GM18511 (cell line): ENCODE results near the gene NDUFS1.
"Not testable (repeated sequence)": the region's sequence is repeated elsewhere in the genome, so short reads cannot be mapped to it uniquely, and the experiment has no call there.

Experiments used
- ATAC-seq: cut with Tn5 transposase; IDR thresholded peaks from one replicate; pipeline ENCODE4 v1.9.1; 2021; ENCODE audit warnings: mild to moderate bottlenecking, moderate library complexity; ENCODE audit not compliant: unreplicated experiment

Gene NDUFS1

DNA sequence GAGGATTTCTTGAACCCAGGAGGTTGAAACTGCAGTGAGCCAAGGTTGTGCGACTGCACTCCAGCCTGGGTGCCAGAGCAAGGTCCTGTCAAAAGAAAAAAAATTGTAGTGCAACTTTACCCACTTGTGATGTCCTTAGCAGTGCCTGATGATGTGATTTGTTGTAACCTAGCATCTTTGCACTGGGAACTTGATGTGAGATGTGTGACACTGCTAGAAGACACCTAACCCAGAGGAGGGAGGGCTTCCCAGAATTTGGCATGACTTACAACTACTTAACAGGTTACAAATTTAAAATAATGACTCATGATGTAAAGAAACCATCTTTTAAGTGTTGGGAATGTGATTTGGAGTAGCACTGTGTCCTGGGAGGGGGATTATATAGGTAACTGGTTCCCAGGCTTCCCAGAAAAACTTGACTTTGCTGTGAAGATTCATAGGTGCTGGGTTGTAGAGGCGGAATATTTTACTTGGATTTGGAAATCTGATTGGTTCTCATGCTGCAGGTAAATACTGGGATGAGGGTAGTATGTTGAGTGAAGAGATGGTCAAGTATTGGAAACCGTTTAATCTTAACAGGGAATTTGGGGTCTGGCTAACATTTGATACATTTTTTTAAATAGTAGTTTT, 4.1 kb upstream of the NDUFS1 start:
- ATAC-seq: no peak

DNA sequence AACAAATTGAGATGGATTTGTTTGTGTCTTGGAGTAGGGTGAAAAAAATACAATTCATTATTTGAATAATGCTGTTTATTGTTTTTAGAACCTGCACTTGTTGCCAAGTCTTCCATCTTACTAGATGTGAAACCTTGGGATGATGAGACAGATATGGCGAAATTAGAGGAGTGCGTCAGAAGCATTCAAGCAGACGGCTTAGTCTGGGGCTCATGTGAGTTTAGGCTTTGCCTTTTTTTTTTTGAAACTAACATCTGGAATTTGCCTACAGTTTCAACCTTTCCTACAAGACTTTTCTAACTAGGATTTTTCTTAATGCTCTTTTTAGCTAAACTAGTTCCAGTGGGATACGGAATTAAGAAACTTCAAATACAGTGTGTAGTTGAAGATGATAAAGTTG, 3.2 kb upstream of the NDUFS1 start:
- ATAC-seq: not testable (repeated sequence)

DNA sequence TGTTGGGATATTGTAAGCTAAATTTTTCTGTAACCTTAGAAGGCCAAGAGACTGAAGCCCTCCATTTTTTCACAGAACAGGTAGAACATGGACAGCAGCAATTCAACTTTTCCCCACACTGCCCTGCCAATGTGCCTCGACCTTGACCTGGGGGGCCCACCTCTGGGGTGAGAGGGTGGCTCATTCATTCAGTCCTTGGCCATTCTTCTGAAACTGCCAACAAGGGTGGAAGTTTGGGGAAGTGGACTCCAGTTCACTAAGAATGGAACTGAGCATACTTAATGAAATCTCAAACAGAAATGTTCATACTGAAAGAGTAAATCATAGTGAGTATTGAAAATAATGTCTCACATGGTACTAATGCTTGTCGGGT, 1.5 kb upstream of the NDUFS1 start:
- ATAC-seq: no peak

DNA sequence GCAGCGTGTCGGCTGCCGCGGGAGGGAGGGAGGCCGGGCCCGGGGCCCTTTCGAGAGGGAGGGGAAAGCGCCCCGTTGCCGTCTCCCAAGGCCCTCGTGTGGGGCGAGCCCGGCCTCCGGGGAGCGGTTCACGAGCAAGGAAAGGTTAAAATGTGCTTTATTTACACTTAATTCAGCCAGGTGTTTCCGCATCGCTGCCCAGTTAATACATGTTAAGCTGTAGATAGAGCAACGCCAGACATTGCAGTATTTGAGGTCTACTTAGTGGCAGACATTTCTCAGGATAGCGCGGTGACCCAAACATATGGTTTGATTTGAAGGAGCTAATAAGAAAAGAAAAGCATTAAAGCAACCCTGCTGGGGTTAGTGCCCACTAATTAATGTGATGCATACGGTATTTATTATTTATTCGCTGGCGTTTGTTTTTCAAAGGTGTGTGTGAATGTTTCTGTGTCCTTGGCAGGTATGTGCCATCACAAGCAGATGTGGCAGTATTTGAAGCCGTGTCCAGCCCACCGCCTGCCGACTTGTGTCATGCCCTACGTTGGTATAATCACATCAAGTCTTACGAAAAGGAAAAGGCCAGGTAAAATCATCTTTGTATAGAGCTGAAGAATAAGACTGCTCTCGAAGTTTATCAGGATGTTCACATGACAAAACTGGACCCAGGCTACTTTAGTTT, 1.0 kb upstream of the NDUFS1 start:
- ATAC-seq: peak; percentile 60

DNA sequence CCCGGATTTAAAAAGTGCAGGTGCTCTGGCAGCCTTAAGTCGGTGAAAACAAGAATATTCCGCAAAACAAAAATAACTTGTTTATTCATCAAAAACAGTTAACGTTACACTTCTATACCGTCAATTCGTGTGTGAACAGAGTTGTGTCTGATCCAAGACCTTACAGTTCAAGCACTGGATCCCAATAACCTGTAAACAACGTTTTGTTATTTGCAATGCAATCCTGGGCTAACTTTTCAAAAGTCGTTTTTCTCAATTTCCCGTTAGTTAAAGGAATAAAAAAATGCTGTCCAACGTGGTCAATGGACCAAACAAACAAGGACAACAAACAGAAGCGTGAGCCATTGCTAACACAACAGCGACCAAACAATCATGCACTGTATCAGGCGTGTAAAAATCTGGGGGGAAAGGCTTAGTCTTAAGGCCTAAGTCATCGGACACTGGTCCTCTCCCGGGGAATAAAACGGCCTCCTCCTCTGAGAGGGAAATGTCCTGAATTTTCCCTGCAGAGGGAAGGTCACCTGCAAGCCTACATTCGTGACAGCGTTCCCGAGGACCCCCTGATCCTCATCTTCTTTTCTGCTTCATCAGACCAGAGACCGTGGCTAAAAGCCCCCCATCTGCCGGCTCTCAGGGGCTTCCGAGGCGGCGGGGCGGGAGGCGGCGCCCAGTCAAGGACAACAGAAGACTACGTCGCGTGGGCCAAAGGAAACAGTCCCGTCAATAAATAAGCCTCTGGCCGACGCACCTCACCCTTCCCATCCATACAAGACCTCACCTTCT, 490 bp downstream of the NDUFS1 start:
- ATAC-seq: peak; percentile 14

DNA sequence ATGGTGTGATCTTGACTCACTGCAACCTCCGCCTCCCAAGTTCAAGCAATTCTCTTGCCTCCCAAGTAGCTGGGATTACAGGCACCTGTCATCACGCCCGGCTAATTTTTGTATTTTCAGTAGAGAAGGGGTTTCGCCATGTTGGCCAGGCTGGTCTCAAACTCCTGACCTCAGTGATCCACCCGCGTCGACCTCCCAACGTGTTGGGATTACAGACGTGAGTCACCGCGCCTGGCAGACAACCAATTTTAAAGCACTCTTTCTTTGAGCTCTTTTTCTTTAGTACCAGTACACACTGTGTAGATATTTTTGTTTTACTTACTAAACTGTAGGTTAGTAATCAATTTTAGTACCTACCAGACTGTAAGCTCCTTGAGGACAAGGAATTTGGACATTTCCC, 2.2 kb downstream of the NDUFS1 start:
- ATAC-seq: not testable (repeated sequence)

DNA sequence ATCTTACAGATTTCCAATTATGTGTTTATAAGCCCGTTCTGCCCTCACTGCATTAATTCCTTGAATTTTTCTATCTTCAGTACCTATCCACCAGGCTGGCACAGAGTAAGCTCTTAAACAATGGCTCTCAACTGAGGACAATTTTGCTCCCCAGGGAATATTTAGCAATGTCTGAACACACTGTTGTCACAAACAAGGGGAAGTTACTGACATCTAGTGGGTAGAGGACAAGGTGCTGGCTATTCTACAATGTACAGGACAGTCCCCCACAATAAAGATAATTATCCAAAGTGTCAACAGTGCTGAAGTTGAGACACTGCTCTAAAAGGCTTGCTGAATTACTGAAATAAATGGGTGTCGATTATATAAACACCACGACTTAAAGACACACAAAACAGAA, 5.0 kb downstream of the NDUFS1 start:
- ATAC-seq: peak; percentile 46

DNA sequence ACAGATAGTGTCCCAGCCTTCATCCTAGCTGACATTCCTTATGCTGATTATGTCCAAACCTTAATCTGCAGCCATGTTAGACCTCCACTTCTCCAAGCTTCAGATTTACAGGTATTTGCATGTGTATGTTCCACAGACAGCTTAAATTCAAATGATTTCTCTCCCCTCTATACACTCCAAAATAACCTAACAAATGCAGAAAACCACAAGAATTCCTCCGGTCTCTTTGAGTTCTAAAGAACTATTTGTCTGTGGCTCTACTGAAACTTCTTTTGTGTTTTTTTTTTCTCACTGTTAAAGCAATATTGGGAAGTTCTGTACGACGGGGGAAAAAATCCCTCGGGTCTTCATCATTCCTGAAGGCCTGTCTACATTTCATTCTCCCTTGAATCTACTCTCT, 8.6 kb downstream of the NDUFS1 start:
- no peak for ATAC-seq

DNA sequence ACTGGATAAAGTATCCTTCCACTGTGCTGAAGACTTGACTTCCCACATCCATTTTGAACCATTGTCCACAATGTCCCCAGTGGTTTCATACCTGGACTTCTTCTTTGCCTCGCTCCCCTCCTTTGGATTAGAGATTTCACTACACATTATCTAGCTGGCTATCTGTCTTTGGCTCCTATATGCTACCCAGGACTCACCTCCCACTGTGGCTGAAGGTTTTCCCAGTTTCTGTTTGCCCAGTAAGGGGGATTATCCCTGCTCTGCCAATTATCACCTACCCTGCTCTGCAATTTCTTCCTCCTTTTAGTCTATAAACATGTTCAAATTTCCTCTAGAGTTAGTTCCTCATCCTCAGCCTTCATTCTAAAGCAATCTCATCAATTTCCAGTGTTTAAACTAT, 9.1 kb downstream of the NDUFS1 start:
- ATAC-seq: no peak

DNA sequence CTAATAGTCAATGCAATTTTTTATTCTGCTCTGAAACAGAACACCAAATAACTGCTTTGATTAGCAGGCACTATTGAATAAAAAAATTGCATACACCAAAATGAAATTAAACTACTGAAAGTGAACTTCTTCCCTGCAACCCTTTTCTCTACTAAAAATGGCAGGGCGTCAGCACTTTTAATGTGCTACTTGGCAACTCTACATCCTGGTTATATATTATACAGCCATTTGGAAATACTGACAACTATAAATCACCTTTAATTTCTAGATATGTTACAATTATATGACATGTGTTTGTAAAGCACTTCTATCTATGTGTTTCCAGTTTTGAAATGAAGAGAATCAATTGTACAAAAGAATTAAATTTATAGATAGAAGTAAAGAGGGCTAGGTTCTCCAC, 9.9 kb downstream of the NDUFS1 start:
- ATAC-seq: no peak

DNA sequence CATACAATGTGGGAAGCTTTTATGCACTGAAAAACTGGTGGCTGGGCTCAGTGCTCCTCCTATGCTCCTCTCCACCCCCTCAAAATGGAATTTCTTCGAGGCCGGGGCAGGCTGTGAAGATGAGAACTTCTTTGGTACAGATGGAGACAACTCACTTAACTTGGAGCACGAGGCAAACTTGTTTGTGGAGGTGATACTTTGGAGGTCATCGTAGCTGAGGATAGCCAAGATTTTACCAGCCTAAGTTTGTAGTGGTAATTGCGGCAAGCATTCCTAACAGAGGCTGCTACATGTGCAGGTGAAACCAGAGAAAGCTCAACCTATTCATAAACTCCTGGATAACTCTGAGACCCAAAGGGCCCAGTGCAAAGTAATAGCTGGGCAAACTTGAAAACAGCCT, 13.6 kb downstream of the NDUFS1 start:
- ATAC-seq: no peak

DNA sequence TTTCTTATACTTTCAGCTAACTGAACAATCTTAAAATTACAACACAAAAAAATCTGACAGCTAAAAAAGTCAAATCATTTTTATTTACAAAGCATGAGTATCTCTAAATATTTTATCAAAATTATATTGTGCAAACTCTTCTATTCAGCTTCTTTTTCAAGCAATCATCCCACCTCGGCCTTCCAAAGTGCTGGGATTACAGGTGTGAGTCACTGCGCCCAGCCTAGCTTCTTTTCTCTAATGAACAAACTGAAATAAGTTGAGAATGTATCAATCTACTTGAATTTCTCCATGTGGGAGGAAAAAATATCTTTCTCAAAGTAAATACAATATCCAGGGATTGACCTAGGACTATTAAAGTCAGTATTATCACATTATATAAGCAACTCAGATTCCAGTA, 14.9 kb downstream of the NDUFS1 start:
- no peak for ATAC-seq

DNA sequence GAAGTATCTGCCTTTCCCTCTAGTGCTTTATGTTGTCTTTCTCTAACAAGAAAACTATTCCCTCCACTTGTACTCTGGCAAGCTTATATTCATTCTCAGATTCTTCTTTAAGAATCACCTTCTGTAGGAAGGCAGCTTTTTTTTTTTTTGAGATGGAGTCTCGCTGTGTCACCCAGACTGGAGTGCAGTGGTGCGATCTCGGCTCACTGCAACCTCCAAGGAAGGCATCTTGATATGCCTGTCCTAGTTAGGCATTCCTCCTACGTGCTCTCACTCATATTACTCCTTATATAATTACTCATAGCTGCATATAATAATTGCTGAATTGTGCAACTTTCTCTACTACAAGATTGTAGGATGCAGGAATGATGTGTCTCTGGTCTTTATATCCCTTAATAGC, 15.8 kb downstream of the NDUFS1 start:
- ATAC-seq: no peak

DNA sequence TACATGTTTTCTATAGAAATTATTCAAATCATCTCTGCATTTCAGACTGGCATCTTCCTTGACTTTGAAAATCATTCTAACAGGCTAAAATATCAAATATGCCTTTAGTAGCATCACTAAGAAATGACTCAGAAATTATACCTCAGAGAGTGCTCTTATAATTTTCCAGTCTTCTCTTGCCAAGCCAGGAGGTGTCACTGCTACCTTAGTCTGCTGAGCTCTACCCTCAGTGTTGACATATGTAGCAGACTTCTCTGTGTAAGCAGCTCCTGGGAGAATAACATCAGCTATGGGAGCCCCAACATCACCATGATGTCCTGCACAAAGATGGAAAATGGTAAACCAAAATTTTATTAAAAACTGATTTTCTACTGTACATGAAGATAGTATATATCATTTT, 31.6 kb downstream of the NDUFS1 start:
- ATAC-seq: no peak

DNA sequence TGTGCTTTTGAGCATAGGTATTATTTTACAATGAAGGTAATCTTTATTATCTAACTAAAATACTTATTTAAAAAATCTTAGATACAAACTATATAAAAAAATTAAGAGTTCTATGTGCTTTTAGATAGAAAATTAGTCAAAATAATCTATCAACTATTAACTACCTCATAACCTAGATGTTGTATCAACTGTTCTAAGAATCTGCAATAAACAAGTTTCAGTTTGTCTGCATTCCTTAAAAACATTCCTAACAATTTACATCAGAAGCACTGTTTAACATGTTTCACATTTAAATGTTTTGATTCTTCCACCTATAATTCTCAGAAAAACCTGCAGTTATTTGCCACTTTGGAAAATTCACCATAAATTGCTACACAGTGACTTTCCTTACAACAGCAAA, 33.3 kb downstream of the NDUFS1 start:
- no peak for ATAC-seq

DNA sequence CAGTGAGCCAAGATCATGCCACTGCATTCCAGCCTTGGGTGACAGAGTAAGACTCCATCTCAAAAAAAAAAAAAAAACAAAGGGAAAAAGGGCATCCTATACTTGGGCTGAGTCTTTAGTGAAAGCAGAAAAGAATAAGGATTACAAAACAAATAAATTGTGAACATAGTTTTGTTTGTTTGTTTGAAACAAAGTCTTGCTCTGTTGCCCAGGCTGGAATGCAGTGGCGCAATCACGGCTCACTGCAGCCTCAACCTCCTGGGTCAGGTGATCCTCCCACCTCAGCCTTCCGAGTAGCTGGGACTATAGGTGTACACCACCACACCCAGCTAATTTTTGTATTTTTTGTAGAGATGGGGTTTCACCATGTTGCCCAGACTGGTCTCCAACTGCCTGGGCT, 36.7 kb downstream of the NDUFS1 start:
- ATAC-seq: not testable (repeated sequence)

DNA sequence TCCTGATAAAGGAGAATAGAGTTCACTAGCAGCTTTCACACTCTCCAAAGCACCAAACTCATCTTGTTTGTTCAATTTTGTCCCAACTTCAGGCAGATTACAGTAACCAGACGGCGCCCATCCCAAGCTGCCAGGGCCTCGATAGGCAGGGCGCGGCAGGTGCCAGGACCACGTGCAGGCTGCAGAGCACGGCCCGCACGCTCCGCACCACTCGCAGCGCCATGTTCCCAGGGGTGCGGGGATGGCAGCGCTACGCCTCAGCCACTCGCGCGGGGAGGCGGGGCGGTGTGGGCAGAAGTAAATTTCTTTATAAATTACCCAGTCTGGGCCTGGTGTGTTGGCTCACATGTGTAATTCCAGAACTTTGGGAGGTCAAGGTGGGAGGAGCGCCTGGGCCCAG, 43.0 kb downstream of the NDUFS1 start:
- no peak for ATAC-seq

DNA sequence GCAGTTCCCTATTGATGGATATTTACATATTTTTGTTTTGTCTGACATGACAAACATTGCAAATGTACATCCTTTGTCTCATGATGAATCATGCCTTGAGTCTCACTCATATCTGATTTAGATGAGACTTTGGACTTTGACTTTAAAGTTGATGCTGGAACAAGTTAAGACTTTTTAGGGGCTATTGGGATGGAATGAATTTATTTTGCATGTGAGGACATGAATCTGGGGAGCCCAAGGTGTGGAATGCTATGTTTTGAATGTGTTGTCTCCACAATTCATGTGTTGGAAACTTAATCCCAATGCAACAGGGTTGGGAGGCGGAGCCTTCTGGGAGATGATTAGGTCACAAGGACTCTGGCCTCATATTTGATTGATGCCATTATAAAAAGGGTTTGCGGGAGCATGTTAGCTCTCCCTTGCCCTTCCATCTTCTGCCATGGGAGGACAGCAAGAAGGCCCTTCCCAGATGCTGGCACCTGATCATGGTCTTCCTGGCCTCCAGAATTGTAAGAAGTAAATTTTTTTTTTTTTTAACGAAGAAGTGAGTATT, 44.1 kb downstream of the NDUFS1 start:
- no peak for ATAC-seq

DNA sequence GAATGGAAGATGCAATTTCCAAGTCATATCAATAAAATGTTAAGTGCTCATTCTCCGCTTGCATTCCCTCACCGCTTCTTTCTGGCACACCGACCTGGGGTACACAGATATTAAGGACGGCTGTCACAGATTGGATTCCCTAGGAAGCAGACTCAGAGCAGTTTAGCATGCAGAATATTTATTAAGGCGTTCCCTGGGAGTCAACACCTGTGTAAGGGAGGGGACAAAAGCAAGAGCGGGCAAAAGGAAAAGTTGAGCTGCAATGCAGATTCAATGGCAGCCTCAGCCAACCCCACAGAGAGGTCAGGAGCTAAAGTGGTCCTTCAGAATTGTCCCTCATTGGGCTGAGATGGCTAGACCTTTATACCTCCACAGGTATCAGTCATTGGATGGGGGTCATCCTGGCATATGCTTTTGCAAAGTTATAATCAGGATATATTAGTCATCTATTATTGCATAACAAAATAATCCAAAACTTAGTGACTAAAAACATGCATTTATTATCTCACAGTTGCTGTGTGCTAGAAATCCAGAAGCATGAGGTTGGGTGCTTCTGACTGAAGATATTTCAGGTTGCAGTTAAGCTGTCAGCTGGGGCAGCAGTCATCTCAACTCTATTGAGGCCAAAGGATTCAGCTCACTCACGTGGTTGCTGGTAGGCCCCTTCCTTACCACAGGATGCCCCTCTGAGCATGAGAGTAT, 46.2 kb downstream of the NDUFS1 start:
- no peak for ATAC-seq

DNA sequence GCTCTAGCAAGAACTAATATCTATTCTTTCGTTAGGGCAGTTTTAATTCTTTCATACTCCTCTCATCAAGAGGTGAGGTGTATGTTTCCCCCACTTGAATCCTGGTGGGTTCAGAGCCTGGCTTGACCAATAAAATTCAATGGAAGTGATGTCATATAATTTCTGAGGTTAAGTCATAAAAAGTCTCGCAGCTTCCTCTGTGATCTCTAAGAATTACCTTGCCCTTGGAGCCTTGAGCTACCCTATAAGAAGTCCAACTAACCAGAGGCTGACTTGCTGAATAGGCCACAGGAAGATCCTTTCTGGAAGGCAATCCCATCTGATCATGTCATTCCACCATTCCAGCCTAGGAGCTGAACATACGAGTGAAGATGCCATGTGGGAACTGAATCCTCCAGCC, 47.1 kb downstream of the NDUFS1 start:
- ATAC-seq: no peak

DNA sequence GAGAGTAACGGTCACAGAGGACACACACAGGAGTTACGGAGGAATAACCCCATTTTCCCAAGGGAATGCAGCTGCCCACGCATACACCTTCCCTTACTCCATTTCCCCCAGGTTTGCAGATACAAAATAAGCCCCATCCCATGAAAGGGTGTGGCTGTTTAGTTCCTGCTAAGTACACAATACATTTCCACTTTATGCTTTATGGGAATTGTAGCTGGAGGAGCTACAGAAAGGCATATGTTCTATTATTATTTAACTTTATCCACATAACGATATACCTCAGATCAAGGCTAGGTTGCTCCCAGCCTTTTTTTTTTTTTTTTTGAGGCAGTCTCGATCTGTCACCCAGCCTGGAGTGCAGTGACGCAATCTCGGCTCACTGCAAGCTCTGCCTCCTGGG, 50.5 kb downstream of the NDUFS1 start:
- no peak for ATAC-seq
